AG04450 (cell line): ENCODE measurements around the gene PPARA. TPM values are rescaled to one million over a fixed set of nuclear protein-coding genes. Genes with fewer than 3 reads are reported as not detected.

Experiments used
- CTCF ChIA-PET: fragments of 300-600, 350-600 bp; formaldehyde crosslinking; extraction: SDS; loops from one replicate; lab custom pipeline; 2022; ENCODE audit warnings: antibody characterized with exemption, inconsistent platforms; lab: Charles Lee
- POLR2A ChIA-PET: fragments of 350-600 bp; formaldehyde crosslinking; extraction: SDS; loops from one replicate; lab custom pipeline; 2021; ENCODE audit warnings: antibody characterized with exemption, inconsistent platforms; lab: Yijun Ruan, JAX
- DNase-seq: peaks from one replicate; pipeline ENCODE4 v3.0.0-alpha.2; 2011; ENCODE audit warnings: low read depth, low spot score
- H3K27ac ChIP-seq: one replicate; pipeline ENCODE4 v1.5.1; 2012; ENCODE audit warnings: low read depth, low read length, control low read depth
- H3K27me3 ChIP-seq: one replicate; pipeline ENCODE4 v1.6.0; 2012; ENCODE audit warnings: low read length; ENCODE audit not compliant: control insufficient read depth, insufficient read depth
- H3K4me3 ChIP-seq: 2 replicates; pipeline ENCODE4 v1.5.1; 2011; ENCODE audit warnings: mild to moderate bottlenecking, low read depth, low read length, control low read depth
- H3K9me3 ChIP-seq: 2 replicates; pipeline ENCODE4 v1.5.1; 2012; ENCODE audit warnings: low read length; ENCODE audit not compliant: control insufficient read depth, insufficient read depth
- CTCF ChIP-seq: IDR thresholded peaks from 2 replicates; pipeline ENCODE4 v1.5.1; 2011; ENCODE audit warnings: low read depth, low read length, control low read depth, inconsistent platforms
- polyA plus RNA-seq: library from polyadenylated mRNA; depleted of rRNA; stranded (reverse); fragments of >200 nt; gene quantifications from 2 replicates; pipeline ENCODE4 v1.2.3, GENCODE V29; 2011

The PPARA gene
- polyA plus RNA-seq, 1 experiment = 10.4 TPM

GRCh38 chr22:46125816-46126765 is 24.2 kb upstream of the PPARA start:
- CTCF ChIA-PET = interaction anchor here (1.4 kb wide), 2 partner anchors 9 to 120 kb away, joined by 3 to 6 read pairs; no protein-coding TSS in a partner anchor
- no peak for DNase-seq
- no peak for TF ChIP-seq CTCF

GRCh38 chr22:46126853-46127385 is 23.4 kb upstream of the PPARA start:
- TF ChIP-seq CTCF = no peak
- ChIA-PET CTCF (interaction anchor here (1.4 kb wide), 1 partner anchor 121 kb away, joined by 3 read pairs; no protein-coding TSS in a partner anchor), POLR2A (no interaction called here)
- H3K27ac ChIP-seq = no peak overlapping the region
- peaks cover 3% of the 10 kb centered on the region for H3K27me3 ChIP-seq
- no peak overlapping the region for H3K4me3 ChIP-seq
- H3K9me3 ChIP-seq = no peaks in the 10 kb centered on the region; the same call in 1 of the 2 replicates
- DNase-seq = no peak

More at GRCh38 chr22:46125816-46126765, 24.2 kb upstream of the PPARA start:
- H3K27me3 ChIP-seq = peaks cover 3% of the 10 kb centered on the region
- no peak overlapping the region for H3K27ac ChIP-seq
- POLR2A ChIA-PET = no interaction called here
- no peak overlapping the region for H3K4me3 ChIP-seq
- H3K9me3 ChIP-seq = no peaks in the 10 kb centered on the region; the same call in 1 of the 2 replicates

- no peaks in the 10 kb centered on the region; the same call in 1 of the 2 replicates for H3K9me3 ChIP-seq
- no peak overlapping the region for H3K4me3 ChIP-seq
- no peak for TF ChIP-seq CTCF
- DNase-seq = no peak
- ChIA-PET CTCF (interaction anchor here (1.4 kb wide), 1 partner anchor 121 kb away, joined by 3 read pairs; no protein-coding TSS in a partner anchor), POLR2A (no interaction called here)
- H3K27ac ChIP-seq = no peak overlapping the region
- H3K27me3 ChIP-seq = peaks cover 3% of the 10 kb centered on the region
Measured at GRCh38 chr22:46127556-46127955, 22.8 kb upstream of the PPARA start.

GRCh38 chr22:46128606-46129005 is 21.7 kb upstream of the PPARA start:
- peaks cover 3% of the 10 kb centered on the region for H3K27me3 ChIP-seq
- DNase-seq = no peak
- TF ChIP-seq CTCF = no peak
- ChIA-PET CTCF (no interaction called here), POLR2A (no interaction called here)
- no peak overlapping the region for H3K4me3 ChIP-seq
- no peaks in the 10 kb centered on the region; the same call in 1 of the 2 replicates for H3K9me3 ChIP-seq
- H3K27ac ChIP-seq = no peak overlapping the region
